ENCODE data around the gene KIF16B. TPM values are rescaled to one million over a fixed set of nuclear protein-coding genes. Genes with fewer than 3 reads are reported as not detected.

The KIF16B gene
- total RNA-seq, 1 experiment from 2014 or later: 16.6 TPM

GRCh38 chr20:16538779-16539178 lies 34.5 kb downstream of the KIF16B start:
- ATAC-seq: no peak
- in situ Hi-C loops (cut with HindIII; ENCODE audit: low pct_unique_long_range_greater_than_20kb, low sequenced_read_pairs) (no loop called here), intact Hi-C loops (cut with micrococcal nuclease; ENCODE audit: unreplicated experiment) (no loop called here)
- no peak overlapping the region for H3K4me3 ChIP-seq (ENCODE audit: low read depth in 2 of 2, low read length in 2 of 2)
- no peaks in the 10 kb centered on the region for H3K4me1 ChIP-seq (ENCODE audit: control insufficient read depth, insufficient read depth, low read length)
- DNase-seq (ENCODE audit: low read depth, low spot score): no peak
- CTCF ChIA-PET: no interaction called here
- POLR2A ChIA-PET: no interaction called here
- no peaks in the 10 kb centered on the region for H3K27me3 ChIP-seq (ENCODE audit: control insufficient read depth, insufficient read depth, low read length)
- TF ChIP-seq POLR2AphosphoS5 (IDR thresholded peaks at IDR 0.05; ENCODE audit: low read depth, low read length): no peak
- TF ChIP-seq REST (IDR thresholded peaks at IDR 0.05; ENCODE audit: insufficient read depth in 1 of 2, low read depth in 2 of 2, low read length in 1 of 2): no peak
- TF ChIP-seq TCF7L2 (IDR thresholded peaks at IDR 0.05; ENCODE audit: low read depth, low read length): no peak
- no peak for TF ChIP-seq CTCF (IDR thresholded peaks at IDR 0.05)
- TF ChIP-seq SIN3A (IDR thresholded peaks at IDR 0.05; ENCODE audit: borderline replicate concordance, insufficient read depth, low read depth, low read length): no peak
- H3K36me3 ChIP-seq (ENCODE audit: control insufficient read depth, insufficient read depth, low read length): no peaks in the 10 kb centered on the region
- BruUV-seq (replicated peaks): no TSS peak
- no peaks in the 10 kb centered on the region for H3K9me3 ChIP-seq (ENCODE audit: control insufficient read depth, insufficient read depth, low read depth, low read length)
- H3K27ac ChIP-seq (ENCODE audit: low read length): no peak overlapping the region

GRCh38 chr20:16537918-16538317 lies 35.3 kb downstream of the KIF16B start:
- no peak for DNase-seq (ENCODE audit: low read depth, low spot score)
- BruUV-seq (replicated peaks): no TSS peak
- TF ChIP-seq REST (IDR thresholded peaks at IDR 0.05; ENCODE audit: insufficient read depth in 1 of 2, low read depth in 2 of 2, low read length in 1 of 2) (no peak), CTCF (IDR thresholded peaks at IDR 0.05) (no peak), SIN3A (IDR thresholded peaks at IDR 0.05; ENCODE audit: borderline replicate concordance, insufficient read depth, low read depth, low read length) (no peak), TCF7L2 (IDR thresholded peaks at IDR 0.05; ENCODE audit: low read depth, low read length) (no peak), POLR2AphosphoS5 (IDR thresholded peaks at IDR 0.05; ENCODE audit: low read depth, low read length) (no peak)
- Histone ChIP-seq H3K4me3 (ENCODE audit: low read depth in 2 of 2, low read length in 2 of 2) (no peak overlapping the region), H3K36me3 (ENCODE audit: control insufficient read depth, insufficient read depth, low read length) (no peaks in the 10 kb centered on the region), H3K27ac (ENCODE audit: low read length) (no peak overlapping the region), H3K9me3 (ENCODE audit: control insufficient read depth, insufficient read depth, low read depth, low read length) (no peaks in the 10 kb centered on the region), H3K4me1 (ENCODE audit: control insufficient read depth, insufficient read depth, low read length) (no peaks in the 10 kb centered on the region), H3K27me3 (ENCODE audit: control insufficient read depth, insufficient read depth, low read length) (no peaks in the 10 kb centered on the region)
- intact Hi-C loops (cut with micrococcal nuclease; ENCODE audit: unreplicated experiment): no loop called here
- ATAC-seq: no peak
- ChIA-PET CTCF (no interaction called here), POLR2A (no interaction called here)
- in situ Hi-C loops (cut with HindIII; ENCODE audit: low pct_unique_long_range_greater_than_20kb, low sequenced_read_pairs): no loop called here
